Lower lobe of right lung (tissue), 2 donors: ENCODE data around the gene LMLN. TPM values are rescaled to one million over a fixed set of nuclear protein-coding genes. Genes with fewer than 3 reads are reported as not detected.
A peak's percentile ranks its signal among the peaks of the same experiment; 100 is the strongest.
"Not testable (repeated sequence)": the region's sequence is repeated elsewhere in the genome, so short reads cannot be mapped to it uniquely, and the experiment has no call there.

Experiments used
- ATAC-seq, 2 donors: fragments of 200-7000 bp; cut with Tn5 transposase; one replicate each; pipeline ENCODE4 v1.9.1; 2020 to 2022; ENCODE audit warnings: mild to moderate bottlenecking in 2 of 2, moderate library complexity in 2 of 2
- DNase-seq: peaks from one replicate; pipeline ENCODE4 v3.0.0-alpha.2; 2020
- H3K27ac ChIP-seq: fragments of 200-600 bp; one replicate; pipeline ENCODE4 v1.8.0; 2022
- H3K27me3 ChIP-seq: fragments of 200-600 bp; one replicate; pipeline ENCODE4 v1.8.0; 2022; ENCODE audit warnings: low read depth
- H3K36me3 ChIP-seq: fragments of 200-600 bp; one replicate; pipeline ENCODE4 v1.8.0; 2022; ENCODE audit warnings: mild to moderate bottlenecking
- H3K4me1 ChIP-seq: fragments of 200-600 bp; one replicate; pipeline ENCODE4 v1.8.0; 2022
- H3K4me3 ChIP-seq: fragments of 200-600 bp; one replicate; pipeline ENCODE4 v1.8.0; 2022; ENCODE audit warnings: mild to moderate bottlenecking
- H3K9me3 ChIP-seq: fragments of 200-600 bp; one replicate; pipeline ENCODE4 v1.8.0; 2022
- intact Hi-C: fragments of 100-400 bp; cut with DNase I; formaldehyde crosslinking; loops from one replicate; pipeline ENCODE4 v1.11.0; 2022
- total RNA-seq: library from RNA; stranded (reverse); fragmentation: NEBNext Ultra II Directional; extraction: Animal tissue kit (Norgen Biotek cat#: 25700); gene quantifications from one replicate; pipeline ENCODE4 v1.2.1, GENCODE V29; 2021
- TF ChIP-seq, protein P1 (sequence below): fragments of 200-600 bp; IDR thresholded peaks from one replicate; pipeline ENCODE4 v1.8.0; 2022; ENCODE audit warnings: antibody characterized with exemption, mild to moderate bottlenecking
- donor health status: DM: no; HTN: yes; CAD: no; lungs with severe emphysema.

Gene LMLN
- total RNA-seq, 1 donor from 2014 or later, result 12.3 TPM

DNA sequence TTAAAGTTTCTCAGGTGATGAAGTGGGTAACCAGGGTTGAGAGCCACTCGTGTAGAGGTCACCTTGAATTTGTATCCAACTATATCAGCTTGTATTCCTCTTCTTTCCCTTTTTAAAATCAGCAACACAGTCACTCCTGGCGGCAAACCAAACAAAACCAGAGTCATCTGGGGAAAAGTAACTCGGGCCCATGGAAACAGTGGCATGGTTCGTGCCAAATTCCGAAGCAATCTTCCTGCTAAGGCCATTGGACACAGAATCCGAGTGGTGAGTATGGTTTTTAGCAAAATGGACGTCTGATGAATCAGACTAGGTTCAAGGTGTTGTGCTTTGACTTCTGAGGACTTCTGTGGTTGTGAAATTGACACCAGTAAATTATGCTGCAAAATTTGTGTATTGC is 6.1 kb upstream of the LMLN start:
- Histone ChIP-seq H3K4me3 (no peak overlapping the region), H3K27me3 (no peaks in the 10 kb centered on the region), H3K9me3 (no peaks in the 10 kb centered on the region), H3K4me1 (peaks cover 60% of the 10 kb centered on the region), H3K36me3 (peaks cover 65% of the 10 kb centered on the region), H3K27ac (no peak overlapping the region)
- ATAC-seq (no peak), DNase-seq (no peak)
- TF ChIP-seq, protein P1, sequence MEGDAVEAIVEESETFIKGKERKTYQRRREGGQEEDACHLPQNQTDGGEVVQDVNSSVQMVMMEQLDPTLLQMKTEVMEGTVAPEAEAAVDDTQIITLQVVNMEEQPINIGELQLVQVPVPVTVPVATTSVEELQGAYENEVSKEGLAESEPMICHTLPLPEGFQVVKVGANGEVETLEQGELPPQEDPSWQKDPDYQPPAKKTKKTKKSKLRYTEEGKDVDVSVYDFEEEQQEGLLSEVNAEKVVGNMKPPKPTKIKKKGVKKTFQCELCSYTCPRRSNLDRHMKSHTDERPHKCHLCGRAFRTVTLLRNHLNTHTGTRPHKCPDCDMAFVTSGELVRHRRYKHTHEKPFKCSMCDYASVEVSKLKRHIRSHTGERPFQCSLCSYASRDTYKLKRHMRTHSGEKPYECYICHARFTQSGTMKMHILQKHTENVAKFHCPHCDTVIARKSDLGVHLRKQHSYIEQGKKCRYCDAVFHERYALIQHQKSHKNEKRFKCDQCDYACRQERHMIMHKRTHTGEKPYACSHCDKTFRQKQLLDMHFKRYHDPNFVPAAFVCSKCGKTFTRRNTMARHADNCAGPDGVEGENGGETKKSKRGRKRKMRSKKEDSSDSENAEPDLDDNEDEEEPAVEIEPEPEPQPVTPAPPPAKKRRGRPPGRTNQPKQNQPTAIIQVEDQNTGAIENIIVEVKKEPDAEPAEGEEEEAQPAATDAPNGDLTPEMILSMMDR, result no peak
- intact Hi-C loops, result no loop called here

DNA sequence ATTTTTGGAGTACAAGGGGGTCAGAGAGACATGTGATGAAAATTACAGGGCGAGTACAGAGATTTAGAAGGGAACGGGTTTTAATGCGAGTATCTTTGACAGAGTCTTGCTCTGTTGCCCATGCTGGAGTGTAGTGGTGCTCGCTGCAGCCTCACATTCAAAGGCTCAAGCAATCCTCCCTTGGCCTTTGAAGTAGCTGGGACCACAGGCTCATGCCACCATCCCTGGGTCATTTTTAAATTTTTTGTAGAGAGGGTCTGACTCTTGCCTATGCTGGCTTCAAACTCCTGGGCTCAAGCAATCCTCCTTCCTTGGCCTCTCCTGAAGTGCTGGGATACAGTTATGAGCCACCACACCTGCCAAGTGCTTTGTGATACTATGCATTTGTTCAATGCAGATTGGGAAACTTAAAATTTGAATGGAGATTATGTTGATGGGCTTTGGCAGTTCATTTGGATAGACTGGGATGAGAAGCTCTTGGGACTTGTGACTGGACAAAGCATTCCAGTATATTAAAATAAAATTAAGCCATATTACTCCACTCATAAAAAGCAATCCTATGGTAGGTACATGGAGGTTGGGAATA is 4.0 kb upstream of the LMLN start:
- ATAC-seq, result no peak
- Histone ChIP-seq H3K4me1 (peaks cover 63% of the 10 kb centered on the region), H3K27ac (no peak overlapping the region), H3K9me3 (no peaks in the 10 kb centered on the region), H3K4me3 (no peak overlapping the region), H3K27me3 (no peaks in the 10 kb centered on the region), H3K36me3 (peaks cover 62% of the 10 kb centered on the region)
- intact Hi-C loops, result no loop called here
- TF ChIP-seq, protein P1, result no peak
- no peak for DNase-seq

DNA sequence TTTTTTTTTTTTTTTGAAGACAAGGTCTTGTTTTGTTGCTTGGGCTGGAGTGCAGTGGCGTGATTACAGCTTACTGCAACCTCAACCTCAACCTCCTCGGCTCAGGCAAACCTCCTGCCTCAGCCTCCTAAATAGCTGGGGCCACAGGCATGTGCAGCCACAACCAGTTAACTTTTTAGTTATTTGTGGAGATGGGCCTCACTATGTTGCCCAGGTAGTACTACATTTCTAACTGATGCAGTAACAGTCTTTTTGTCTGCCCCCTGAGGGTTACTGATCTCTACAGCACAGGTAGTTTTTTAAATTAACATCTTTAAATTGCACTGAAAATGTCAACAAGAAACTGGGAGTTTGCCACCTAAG is 3.4 kb upstream of the LMLN start:
- peaks cover 63% of the 10 kb centered on the region for H3K4me1 ChIP-seq
- ATAC-seq, result no peak

DNA sequence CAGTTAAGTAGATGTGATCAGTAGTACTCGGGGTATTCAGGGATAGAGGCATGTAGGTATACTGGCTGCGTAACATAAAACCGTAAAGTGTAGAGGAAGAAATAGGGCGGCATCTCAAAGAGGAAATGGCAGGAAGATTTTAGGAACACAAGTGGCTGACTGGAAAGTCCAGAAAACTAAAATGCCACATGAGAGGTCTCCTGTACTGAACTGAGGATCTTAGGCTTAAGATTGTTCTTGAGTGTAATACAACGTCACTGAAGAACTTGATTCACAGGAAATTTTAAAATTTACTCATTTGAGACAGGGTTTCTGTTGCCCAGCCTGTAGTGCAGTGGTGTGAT is 2.3 kb upstream of the LMLN start:
- no peak for DNase-seq
- intact Hi-C loops, result no loop called here
- peak; percentile 1 to 11 for ATAC-seq
- Histone ChIP-seq H3K36me3 (peaks cover 44% of the 10 kb centered on the region), H3K9me3 (no peaks in the 10 kb centered on the region), H3K27me3 (no peaks in the 10 kb centered on the region), H3K4me3 (peak overlapping the region; percentile 5), H3K4me1 (peaks cover 56% of the 10 kb centered on the region), H3K27ac (peak overlapping the region; percentile 78)
- TF ChIP-seq, protein P1, result no peak

More for the DNA sequence above, 3.4 kb upstream of the LMLN start:
- Histone ChIP-seq H3K27ac (peak overlapping the region; percentile 78), H3K4me3 (no peak overlapping the region), H3K27me3 (no peaks in the 10 kb centered on the region), H3K9me3 (no peaks in the 10 kb centered on the region), H3K36me3 (peaks cover 56% of the 10 kb centered on the region)
- intact Hi-C loops, result no loop called here
- TF ChIP-seq, protein P1, result no peak
- DNase-seq, result no peak

DNA sequence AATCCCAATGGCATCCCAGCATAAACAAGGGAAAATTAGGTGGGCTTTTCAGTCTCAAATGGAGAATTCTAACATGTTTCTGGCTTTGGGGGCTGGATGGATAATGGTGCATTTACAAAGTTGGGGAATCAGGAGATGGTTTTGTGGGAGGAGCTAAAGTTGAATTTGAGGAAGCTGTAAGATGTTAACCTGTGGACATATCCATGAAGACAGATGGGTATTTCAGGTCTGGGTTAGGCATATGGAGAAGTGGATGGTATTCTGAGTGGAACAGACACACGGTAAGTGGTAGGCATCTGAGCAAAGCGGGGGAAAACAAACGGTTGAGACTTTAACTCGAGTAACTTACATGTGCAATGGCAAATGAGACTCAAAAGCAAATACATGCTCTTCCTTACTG is 1.7 kb upstream of the LMLN start:
- Histone ChIP-seq H3K4me1 (peaks cover 50% of the 10 kb centered on the region), H3K4me3 (no peak overlapping the region), H3K9me3 (no peaks in the 10 kb centered on the region), H3K27me3 (no peaks in the 10 kb centered on the region), H3K36me3 (peaks cover 38% of the 10 kb centered on the region), H3K27ac (peak overlapping the region; percentile 78)
- TF ChIP-seq, protein P1, result no peak
- no peak for ATAC-seq
- no peak for DNase-seq
- intact Hi-C loops, result no loop called here

DNA sequence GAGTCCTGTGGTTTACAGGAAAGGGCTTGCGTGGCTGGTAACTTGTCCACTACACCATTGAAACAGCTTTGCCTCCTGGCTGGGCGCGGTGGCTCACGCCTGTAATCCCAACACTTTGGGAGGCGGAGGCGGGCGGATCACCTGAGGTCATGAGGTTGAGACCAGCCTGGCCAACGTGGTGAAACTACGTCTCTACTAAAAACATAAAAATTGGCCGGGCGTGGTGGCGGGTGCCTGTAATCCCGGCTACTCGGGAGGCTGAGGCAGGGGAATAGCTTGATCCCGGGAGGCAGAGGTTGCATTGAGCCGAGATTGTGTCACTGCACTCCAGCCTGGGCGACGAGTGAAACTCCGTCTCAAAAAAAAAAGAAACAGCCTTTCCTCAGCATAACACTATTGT is 1.2 kb upstream of the LMLN start:
- H3K27ac ChIP-seq, result peak overlapping the region; percentile 85
- H3K27me3 ChIP-seq, DNase-seq, intact Hi-C loops, ATAC-seq, H3K9me3 ChIP-seq: not testable (repeated sequence)
- H3K4me3 ChIP-seq, result peak overlapping the region; percentile 99
- H3K36me3 ChIP-seq, result peaks cover 33% of the 10 kb centered on the region
- H3K4me1 ChIP-seq, result peaks cover 46% of the 10 kb centered on the region
